Measurements from ENCODE around the gene USP22.
"Not testable (repeated sequence)": the region's sequence is repeated elsewhere in the genome, so short reads cannot be mapped to it uniquely, and the experiment has no call there.

USP22 gene

DNA sequence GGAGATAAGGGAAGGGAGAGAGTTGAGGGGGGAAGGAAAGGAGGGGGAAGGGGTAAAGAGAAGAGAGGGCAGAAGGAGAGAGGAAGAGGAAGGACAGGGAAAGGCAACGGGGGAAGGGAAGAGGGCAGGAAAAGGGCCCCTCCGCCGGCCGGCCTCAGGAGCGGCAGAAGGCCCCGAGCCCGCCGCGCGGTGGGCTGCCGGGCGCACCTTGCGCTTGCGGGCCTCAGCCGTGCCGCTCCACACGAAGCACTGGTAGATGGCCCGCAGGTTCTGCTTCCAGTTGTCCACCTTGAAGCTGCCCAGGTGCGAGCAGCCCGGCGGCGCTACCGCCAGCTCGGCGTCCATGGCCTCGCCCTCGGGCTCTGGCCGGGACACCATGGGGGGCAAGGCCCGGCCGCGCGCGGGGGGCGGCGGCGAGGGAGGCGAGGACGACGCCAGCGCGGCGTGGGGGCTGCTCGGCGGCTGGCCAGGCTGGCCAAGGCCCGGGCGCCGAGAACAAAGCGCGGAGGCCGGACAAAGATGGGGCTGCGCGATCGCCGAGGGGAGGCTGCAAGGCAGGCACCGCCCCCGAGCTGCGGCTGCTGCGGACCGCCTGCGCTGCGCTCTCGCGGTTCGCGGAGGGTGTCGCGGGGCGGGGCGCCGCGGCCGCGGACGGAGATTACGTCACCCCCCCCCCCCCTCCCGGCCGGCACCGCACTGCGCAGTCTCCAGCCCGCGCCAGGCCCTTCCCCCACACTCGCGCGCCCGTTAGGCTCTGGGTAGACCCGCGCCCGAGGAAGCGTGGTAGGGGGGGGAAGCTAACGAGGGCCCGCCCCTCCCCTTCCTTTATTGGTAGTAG is at the start of gene USP22:
Gene USP22, minus strand, starts transcription at position 554 of the 838 bp plus-strand sequence. Its CDS starts 176 bp downstream, at position 378.
- DNase-seq (ENCODE audit: low read depth in 2 of 2), result peak in 1 of 2 donors; percentile 95

DNA sequence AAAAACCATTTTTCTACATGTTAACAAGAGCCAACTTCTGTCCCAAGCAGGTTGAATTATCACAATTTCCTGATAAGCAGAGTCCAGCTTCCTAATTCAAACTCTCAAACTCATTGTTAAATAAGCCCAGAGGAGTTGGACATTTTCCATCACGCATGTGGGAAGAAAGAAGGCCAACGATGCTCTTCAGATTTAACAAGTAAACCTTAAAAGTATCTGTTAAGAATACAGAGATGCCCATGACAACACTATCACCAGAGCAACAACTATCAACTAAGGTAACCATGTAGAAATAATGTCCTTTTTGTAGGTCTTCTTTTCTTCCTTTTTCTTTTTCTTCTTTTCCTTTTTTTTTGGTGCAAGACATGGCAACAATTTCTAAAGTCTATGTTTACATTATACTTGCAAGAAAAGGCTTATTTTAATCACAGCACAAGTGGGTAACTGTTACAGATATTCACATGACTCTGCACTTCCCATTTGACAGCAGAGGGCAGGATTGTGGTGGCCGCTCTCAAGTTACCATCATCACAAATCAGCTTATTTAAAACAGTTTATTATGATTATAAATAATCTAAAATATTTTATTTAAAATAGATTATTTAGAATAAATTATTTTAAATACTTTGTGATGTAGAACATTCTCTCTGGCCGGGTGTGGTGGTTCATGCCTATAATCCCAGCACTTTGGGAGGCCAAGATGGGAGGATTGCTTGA is 48.2 kb upstream of the USP22 start:
- DNase-seq (ENCODE audit: low read depth in 2 of 2), result no peak

DNA sequence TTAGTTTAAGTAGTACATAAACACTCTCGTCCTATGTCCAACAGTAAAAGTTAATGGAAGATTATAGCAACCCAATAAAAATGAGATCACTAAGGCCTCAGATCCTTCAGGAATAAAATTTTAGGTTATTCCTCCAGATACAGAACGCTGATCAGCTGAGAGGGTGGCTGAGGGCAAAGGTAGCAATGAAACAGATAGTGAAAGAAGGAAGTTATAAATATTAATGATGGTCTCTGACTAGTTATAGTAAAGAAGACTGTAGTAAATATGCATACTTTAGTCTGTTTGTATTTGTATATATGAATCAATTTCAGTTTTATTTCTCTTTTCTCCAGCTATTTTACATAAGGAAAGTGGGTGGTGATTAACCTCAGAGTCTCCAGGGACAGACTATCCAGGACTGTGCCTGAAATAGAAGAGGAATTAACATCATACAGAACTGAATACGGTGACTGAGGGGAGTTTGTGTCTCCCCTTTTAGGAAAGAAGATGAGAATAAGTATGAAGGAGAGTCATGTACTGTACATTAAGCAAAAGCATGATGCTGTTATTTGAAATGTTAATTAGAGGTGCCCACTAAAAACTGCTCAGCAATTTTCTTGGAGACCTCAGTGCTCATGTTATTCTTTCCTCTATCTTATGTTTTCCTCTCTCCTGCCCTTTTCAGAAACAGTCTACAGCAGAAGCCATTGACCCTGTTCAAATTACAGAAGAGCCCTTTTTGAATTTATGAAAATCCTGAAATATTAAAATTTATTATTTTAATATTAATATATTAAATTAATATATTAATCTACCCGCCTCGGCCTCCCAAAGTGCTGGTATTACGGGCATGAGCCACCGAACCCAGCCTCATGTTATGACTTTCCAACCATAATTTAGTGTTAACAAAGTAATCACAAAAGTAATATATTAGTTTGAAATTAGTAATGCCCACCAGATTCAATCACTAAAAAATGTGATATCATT is 47.4 kb upstream of the USP22 start:
- no peak for DNase-seq (ENCODE audit: low read depth in 2 of 2)

DNA sequence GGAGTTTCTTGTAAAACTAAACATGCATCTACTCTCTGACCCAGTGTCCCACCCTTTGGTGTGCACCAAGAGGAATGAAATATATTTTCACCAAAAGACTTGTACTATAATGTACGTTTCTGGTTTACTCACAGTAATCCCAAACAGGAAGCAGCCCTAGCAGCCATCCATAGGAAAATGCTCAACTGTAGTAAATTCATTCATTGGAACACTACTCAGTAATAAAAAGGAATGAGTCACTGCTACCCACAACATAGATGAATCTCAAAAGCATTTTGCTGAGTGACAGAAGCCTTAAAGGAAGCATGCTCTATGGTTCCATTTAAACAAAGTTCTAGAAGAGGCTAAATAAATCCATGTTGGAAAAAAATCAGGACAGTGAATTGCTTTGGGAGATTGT is 46.3 kb upstream of the USP22 start:
- DNase-seq (ENCODE audit: low read depth in 2 of 2), result no peak

DNA sequence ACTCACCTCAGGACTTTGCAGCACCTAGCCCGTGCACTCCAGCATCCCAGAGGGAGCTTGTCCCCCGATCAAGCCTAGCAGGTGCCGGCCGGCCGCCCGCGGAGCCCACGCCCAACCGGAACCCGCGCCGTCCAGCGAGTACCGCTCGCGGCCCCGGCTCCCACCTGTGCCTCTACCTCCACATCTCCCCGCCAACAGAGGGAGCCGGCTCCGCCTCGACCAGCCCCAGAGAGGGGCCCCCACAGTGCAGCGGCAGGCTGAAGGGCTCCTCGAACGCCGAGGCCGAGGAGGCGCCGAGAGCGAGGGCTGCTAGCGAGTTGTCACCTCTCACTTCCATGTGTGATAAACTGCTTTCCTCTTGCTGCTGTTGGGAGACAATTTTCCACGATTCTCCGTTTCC is 42.9 kb upstream of the USP22 start:
- DNase-seq (ENCODE audit: low read depth in 2 of 2), result no peak

DNA sequence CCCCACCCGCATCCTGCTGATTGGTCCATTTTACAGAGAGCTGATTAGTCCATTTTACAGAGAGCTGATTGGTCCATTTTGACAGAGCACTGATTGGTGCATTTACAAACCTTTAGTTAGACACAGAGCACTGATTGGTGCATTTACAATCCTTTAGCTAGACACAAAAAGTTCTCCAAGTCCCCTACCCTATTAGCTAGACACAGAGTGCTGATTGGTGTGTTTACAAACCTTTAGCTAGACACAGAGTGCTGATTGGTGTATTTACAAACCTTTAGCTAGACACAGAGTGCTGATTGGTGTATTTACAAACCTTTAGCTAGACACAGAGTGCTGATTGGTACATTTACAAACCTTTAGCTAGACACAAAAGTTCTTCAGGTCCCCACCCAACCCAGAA is 42.5 kb upstream of the USP22 start:
- not testable (repeated sequence) for DNase-seq (ENCODE audit: low read depth in 2 of 2)

DNA sequence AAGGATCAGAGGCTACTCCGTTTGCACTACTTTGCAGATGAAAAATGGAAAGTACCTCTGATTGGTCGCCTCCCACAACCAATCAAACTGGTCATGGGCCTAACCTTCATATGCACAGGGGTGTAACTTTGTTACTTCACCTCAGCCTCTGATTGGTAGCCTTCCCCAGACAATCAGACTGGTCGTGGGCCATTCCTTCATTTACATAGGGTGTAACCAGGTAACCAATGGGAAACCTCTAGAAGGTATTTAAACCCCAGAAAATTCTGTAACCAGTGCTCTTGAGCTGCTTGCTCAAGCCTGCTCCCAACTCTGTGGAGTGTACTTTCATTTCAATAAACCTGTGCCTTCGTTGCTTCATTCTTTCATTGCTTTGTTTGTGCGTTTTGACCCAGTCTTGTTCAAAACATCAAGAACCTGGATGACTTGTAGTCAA is 39.2 kb upstream of the USP22 start:
- DNase-seq (ENCODE audit: low read depth in 2 of 2), result no peak

- no peak for DNase-seq (ENCODE audit: low read depth in 2 of 2)
These were observed 36.4 kb upstream of the USP22 start for GRCh38 chr17:21079196-21079595.

- DNase-seq (ENCODE audit: low read depth in 2 of 2), result no peak
These were observed 35.4 kb upstream of the USP22 start for GRCh38 chr17:21078016-21078780.

- DNase-seq (ENCODE audit: low read depth in 2 of 2), result no peak
These were observed 34.5 kb upstream of the USP22 start for GRCh38 chr17:21077281-21077680.

DNA sequence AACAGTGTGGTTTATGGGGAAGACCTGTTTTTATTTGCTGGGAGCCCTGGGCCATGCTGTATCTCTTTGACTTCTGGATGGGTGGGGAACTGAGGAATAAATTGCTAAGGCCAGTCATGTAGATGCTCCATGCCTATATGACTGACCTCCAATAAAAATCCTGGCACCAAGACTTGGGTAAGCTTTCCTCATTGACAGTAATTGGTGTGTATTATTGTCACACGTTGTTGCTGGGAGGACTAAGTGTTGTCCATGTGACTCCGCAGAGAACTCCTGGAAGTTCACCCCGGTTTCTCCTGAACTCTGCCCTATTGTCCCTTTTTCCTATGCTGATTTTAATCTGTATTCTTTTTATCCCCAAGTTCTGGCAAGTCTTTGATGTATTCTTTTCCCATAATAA is 33.4 kb upstream of the USP22 start:
- DNase-seq (ENCODE audit: low read depth in 2 of 2), result no peak

GRCh38 chr17:21075739-21076085 is 32.9 kb upstream of the USP22 start:
- DNase-seq (ENCODE audit: low read depth in 2 of 2), result no peak

DNA sequence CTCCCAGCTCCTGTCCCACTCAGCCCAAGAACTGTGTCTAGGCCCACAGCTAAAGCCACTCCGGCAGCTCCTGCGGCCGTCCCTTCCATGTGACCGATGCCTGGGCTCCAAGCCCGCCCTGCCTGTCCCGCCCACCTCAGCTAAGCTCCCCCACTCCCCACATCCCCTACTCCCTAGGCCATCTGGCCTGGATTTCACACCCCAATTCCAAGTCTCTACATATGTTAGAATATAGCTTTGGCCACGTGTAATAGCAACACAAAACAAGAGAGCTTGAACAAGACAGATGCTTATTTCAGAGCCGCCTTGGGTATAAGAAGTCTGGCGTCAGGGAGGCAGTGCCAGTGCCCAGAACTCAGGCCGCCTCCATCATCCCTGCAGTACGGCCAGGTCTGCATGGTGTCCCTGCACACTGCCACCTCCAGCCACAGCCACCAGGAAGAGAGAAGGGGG is 30.0 kb upstream of the USP22 start:
- no peak for DNase-seq (ENCODE audit: low read depth in 2 of 2)

DNA sequence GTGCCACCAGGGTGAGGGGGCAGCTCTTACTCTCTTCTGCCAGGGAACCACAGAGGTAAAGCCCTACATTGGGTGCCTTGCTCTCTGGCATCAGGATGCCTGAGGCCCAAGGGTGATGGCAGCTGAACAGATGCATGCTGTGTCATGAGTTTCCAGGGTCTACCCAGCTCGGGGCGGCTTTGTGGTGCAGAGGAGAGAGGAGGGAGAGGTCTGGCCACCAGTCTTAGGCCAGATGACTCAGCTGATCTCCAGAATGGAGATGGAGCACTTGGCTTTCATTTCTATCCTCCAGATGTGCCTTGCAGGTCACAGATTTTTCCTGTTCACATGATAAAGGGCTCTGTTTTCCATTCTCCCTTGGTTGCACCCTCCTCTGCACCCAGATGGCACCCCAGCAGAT is 23.6 kb upstream of the USP22 start:
- DNase-seq (ENCODE audit: low read depth in 2 of 2), result no peak

DNA sequence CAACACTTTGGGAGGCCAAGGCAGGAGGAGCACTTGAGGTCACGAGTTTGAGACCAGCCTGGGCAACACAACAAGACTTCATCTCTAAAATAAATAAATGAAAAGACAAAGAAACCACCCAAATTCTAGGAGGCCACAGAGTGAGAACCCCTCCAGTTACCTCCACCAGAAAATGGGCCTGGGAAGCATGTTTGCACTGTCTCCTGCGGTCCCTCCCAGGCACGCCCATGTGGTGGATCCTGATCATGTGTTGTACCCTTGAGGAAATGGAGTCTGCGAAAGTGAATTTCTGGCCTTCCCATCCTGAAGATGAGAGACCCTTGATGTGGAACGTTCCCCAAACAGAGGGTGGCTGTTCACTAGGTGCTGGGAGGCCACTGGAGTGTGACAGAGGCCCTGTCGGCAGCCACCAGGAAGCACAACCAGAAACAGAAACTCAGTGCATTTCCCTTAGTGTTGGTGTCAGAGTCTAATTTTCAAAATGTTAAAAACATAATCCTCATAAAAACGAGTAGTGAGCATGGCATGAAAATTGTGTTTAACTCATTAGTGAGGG is 19.2 kb upstream of the USP22 start:
- no peak for DNase-seq (ENCODE audit: low read depth in 2 of 2)

DNA sequence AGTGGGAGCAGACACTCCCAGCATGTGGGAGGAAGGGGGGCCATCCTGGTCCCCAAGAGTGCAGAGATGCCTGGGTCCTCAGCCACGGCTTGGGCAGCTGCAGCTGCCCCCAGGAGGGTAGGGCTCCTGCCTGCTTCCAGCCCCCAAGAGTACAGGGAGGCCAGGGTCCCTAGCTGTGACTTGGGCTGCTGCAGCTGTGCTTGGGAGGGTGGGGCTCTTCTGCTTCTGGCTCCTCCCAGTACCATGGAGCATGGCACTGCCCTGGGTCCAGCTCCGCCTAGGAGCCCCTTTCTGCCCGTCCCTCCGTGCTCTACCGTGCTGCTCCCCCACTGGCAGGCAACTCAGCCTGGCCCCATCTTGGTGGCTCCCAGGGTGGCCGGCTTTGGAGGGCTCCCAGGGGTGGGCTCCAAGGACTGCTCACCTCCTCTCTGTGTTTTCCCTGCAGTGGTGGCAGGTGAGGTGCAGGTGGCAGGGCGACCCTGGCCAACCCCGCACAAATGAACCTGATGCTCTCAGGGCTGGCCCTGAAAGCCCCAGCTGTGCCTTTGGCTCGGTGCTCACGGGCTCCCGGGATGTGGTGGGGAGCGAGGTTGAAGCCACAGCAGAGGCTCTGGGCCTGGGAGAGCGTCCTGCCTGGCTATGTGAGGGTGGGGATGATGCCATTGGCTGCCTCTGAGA is 18.5 kb upstream of the USP22 start:
- no peak for DNase-seq (ENCODE audit: low read depth in 2 of 2)

GRCh38 chr17:21059761-21060160 is 16.9 kb upstream of the USP22 start:
- no peak for DNase-seq (ENCODE audit: low read depth in 2 of 2)

DNA sequence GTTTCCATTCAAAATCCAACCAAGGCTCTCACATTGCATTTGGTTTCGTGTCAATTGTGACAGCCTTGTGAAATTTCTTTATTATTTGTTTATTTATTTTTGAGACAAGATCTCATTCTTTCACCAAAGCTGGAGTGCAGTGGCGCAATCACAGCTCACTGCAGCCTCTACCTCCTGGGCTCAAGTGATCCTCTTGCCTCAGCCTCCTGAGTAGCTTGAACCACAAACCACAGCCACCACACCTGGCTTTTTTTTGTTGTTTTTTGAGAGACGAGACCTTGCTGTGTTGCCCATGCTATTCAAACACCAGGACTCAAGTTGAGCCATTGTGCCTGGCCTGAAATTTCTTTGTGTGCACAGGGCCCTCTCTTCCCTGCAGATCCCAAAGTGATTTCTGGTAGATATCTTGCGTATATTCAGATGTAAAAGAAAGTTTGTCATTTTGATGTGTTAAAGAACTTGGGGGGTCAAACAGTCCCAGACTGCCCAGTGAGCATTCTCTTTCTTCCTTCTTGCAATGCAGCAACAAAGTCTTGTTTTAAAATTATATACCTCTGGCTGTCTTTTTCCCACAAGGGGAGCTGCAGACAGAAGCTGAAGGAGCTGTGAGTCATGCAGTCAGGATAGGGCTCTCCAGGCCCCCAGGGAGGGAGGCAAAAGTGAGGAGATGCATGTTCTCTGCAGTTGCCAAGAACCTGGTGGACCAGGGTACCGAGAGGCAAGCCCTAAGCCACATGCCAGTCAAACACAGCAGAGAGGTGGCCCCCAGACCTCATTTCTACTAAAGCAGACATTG is 15.5 kb upstream of the USP22 start:
- no peak for DNase-seq (ENCODE audit: low read depth in 2 of 2)

DNA sequence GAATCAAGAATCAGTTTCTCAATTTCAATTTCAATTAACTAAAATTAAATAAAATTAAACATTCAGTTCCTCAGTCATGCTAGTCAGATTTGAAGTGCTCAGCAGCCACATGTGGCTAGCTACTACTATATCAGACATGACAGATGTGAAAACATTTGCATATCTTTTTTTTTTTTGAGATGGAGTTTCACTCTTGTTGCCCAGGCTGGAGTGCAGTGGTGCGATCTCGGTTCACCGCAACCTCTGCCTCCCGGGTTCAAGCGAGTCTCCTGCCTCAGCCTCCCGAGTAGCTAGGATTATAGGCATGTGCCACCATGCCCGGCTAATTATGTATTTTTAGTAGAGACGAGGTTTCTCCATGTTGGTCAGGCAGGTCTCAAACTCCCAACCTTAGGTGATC is 10.2 kb upstream of the USP22 start:
- DNase-seq (ENCODE audit: low read depth in 2 of 2), result not testable (repeated sequence)

Data from stimulated activated CD8-positive, alpha-beta memory T cell treated with anti-CD3 and anti-CD28 coated beads, Interleukin-2, amount 100 ng/mL, for 48 hours (primary cell).